A172 (cell line): ENCODE results near the gene PRDM16. TPM values are rescaled to one million over a fixed set of nuclear protein-coding genes. Genes with fewer than 3 reads are reported as not detected.
"Not testable (repeated sequence)": the region's sequence is repeated elsewhere in the genome, so short reads cannot be mapped to it uniquely, and the experiment has no call there.

Source experiments
- DNase-seq: peaks from one replicate; pipeline ENCODE4 v3.0.0-alpha.2; 2015; ENCODE audit warnings: low spot score
- total RNA-seq: library from RNA; depleted of rRNA; stranded (reverse); fragments of >200 nt; shearing (Covaris generic); gene quantifications from 2 replicates; pipeline ENCODE4 v1.2.3, GENCODE V29; 2014

The PRDM16 gene
- total RNA-seq, 1 experiment from 2014 or later, result 0.84 TPM

DNA sequence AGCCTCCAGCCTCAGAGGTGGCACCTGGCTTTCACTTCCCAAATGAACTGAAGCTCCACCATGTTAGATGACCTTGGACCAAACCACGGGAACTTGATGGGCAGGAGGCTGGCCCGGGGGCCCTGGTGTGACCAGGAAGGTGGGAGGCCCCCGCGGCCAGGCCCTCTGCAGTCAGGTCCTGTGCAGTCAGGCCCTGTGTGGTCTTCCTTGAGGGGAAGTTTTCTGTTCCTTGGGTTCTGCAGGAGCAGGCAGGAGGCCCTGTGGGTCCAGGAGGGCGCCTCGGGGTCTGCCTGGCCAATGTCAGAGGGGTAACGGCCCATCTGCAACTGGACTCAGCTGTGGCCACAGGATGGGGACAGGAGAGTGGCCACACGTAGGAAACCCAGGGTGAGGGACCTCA lies 13.0 kb downstream of the PRDM16 start:
- no peak for DNase-seq

DNA sequence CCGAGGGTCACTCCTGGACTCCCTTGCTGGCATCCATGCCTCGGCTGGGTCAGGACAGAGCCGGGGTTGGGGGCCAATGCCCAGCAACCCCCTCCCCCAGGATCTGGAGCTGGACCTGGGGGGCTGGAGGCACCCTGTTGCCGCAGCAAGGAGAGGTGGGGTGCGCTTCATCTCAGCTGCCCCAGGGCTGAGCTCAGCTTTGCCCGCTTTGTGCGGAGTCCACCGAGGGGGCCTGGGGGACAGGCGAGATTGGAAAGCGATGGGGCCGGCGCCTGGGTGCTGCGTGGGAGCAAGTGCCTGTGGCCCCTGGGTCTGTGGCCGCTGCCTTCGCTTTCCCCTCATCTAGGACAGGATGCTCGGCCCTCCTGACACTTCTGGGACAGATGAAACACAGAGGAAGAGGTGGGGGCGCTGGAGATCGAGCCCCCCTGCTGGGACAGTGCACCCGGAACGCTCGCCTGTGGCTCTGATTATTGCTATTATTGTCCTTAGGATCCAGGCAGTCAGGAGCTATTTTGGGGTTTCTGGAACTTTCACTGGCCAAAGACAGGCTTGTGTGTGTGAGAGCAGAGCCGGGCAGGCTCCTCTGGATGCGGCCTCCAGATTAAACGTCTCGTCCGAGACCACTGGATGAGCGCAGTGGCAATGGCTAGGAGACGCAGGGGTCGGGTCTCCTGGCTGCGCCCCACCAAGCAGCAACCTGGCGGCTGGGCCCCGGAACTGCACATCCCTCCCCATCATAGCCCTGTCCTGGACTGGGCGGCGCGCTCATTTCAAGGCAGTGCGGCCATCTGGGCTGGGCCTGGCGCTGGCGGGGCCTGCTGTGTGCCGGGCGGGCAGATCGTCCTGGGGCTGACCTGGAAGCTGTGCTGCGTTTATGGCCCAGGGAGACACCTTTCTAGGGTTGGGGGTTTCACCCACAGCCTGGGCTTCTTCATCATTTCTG lies 13.8 kb downstream of the PRDM16 start:
- DNase-seq, result no peak

DNA sequence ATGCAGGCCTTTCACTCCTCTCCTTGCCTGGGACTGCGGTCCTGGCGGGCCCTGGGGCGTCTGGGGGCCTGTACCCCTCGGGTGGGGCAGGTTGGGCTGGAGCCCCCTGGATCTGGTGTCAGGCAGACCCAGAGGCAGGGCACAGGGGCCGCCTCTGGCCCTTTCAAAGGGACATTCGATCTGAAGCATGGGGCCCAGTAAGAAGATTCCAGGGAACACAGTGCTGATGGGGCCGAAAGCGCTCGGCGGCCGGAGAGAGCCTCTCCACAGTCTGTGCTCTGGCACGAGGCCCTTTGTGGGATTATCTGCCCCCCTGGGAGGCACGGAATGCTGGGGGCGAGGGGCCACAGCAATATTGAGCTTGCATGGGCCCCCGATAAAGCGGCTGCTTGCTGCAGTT lies 15.2 kb downstream of the PRDM16 start:
- DNase-seq, result no peak

DNA sequence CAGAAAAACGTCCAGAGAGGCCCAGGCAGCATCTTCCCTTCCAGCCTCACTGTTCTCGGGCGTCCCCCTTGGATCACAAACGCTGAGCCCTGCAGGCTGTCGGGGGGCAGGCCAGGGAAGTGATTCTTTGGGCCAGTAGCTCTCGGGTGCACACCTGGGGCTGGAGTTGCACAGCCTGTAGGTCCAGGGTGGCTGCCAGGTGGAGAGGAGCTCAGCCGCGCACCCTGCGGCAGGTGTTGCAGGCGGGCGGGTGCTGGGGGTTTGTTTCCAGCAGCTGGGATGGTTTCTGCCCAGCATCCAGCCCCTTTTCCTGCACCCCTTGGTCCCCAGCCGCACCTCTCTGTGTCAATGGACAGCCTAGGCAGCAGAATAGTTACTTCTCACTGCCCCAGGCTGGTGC lies 15.7 kb downstream of the PRDM16 start:
- DNase-seq, result no peak

DNA sequence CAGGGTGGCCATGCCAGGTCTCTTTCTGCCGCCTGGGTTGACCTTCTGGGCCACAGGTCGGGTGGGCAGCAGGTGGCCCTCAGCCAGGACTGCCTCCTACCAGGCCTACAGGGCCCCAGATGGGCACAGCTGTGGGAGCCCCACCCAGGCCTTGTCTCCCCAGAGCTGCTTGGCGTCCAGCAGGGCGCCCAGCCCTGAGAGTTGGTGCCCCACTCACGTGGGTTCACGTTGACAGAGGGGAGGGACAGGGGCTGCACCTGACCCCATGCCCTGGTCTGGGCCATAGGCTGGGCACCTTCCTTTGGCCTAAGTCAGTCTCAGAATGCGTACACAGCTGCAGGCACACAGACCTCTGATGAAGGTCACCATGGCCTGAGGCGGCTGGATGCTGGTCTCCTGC lies 16.7 kb downstream of the PRDM16 start:
- no peak for DNase-seq

DNA sequence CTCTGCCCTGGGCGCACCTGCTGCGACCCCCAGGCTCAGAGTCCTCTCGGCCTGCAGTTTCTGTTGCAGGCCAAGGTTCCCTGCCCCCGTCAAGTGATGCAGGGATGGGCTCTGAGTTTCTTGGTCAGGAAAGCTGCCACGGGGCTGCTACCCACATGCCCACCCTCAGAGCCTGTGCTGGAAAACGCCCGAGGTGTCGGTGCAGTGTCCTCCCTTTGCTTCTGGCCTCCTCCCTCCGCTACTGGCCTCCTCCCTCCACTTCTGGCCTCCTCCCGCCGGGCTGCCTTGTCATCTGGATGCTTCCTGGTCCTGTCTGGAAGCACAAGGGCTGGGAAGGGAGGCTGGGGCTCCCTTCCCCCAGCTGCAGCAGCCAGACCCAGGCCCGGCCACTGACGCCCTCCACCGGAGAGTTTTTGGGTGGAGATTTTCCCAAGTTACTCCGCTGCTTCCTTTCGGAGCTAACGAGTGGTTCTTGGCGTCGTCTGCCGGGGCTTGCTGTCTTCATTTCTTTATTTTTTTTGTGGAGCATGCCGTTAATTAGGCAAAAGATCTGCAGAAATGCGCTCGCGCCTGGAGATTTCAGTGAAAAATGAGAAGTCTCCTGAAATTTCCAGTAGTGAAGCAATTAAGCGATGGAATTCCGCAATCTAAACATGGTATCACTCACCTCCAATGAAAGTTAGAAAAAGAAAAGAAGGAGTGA lies 17.4 kb downstream of the PRDM16 start:
- no peak for DNase-seq

DNA sequence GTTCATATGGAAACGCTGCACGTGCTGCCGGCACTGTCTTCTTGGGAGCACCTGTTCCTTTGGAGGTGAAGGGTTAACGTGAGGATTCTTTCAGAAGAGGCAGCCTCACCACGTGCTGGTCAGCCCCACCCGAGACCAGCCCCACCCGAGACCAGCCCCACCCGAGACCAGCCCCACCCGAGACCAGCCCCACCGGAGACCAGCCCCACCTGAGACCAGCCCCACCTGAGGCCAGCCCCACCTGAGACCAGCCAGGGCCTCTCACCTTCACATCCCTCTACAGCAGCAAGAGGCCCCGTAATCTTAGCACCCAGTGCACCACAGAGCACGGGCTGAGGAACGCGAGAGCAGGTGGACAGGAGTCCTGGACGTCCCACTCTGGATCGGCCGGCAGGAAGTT lies 18.0 kb downstream of the PRDM16 start:
- no peak for DNase-seq

DNA sequence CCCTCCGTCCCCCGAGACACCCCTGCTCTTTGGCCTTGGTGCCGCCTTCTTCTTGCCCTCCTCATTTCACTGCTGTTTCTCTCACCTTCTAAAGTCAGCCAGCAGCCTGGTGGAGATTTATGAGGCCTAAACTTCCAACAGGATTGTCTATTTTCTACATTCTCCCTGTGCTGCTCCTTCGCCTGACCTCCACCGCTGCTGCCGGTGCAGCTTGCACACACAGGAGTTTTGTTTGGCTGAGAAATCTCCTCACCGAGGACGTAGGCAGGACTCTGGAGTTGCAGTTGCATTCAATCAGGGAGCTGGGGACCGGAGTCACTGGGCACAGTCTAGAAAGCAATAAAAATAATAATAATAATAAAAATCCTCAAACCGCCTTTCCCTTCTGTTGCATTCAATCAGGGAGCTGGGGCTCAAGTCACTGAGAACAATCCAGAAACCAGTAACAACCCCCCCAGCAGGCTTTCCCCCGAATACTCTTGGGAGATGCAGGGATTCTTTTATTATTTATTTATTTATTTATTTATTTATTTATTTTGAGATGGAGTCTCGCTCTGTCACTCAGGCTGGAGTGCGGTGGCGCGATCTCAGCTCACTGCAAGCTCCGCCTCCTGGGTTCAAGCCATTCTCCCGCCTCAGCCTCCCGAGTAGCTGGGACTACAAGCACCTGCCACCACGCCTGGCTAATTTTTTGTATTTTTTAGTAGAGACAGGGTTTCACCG lies 19.1 kb downstream of the PRDM16 start:
- DNase-seq, result not testable (repeated sequence)

DNA sequence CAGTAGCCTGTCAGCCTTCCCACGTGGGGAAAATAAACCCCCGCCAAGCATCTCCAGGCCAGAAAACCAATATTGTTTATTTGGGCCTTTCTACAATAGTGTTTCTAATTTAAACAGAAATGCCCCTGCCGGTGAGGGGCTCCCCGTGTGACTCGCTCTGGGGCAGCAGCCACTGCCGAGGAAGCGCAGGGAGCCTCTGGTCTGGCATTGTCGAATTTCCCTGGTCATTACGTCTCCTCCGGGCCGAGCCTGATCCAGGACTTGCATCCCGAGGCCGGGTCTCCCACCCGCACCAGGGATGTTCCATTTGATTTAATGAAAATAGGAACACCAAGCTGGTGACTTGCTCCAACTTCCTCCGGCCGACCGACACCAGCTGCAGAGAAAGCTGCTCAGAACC lies 20.5 kb downstream of the PRDM16 start:
- no peak for DNase-seq

DNA sequence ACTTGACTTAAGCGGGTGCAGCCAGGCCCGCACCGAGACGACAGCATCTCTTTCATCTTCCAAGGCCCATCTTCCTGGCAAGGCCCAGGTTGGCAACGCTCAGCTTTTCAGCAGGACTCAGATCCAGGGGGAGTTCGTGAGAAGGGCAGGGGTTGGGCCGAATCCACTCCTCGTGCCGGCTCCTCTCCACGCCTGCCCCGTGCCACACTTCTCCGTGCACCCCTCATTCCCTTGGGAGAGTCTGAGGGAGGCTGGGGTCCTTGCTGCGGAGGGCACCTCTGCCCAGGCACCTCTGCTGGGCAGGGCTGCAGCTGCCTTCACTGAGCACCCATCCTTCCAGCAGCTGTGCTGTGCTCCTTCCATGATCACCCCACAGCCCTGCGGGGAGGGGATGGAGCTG lies 22.3 kb downstream of the PRDM16 start:
- no peak for DNase-seq

DNA sequence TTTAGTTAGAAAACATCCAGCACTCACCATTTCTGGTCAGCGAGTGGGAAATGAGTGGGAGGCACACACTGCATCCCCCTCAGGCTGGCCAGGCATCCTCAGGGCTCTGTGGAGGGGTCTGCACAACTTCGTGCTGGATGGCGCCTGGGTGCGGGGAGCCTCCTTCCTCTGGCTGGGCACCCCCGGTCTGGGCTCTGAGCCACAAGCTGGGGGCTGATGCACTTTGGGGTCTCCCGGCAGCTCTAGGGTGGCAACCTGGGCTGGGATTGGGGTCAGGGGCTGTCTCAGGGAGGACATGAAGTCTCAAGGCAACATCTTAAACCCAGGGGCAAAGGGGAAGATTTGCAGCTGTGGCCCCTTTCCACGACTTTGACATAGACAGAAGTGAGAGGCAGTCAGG lies 23.5 kb downstream of the PRDM16 start:
- DNase-seq, result no peak

DNA sequence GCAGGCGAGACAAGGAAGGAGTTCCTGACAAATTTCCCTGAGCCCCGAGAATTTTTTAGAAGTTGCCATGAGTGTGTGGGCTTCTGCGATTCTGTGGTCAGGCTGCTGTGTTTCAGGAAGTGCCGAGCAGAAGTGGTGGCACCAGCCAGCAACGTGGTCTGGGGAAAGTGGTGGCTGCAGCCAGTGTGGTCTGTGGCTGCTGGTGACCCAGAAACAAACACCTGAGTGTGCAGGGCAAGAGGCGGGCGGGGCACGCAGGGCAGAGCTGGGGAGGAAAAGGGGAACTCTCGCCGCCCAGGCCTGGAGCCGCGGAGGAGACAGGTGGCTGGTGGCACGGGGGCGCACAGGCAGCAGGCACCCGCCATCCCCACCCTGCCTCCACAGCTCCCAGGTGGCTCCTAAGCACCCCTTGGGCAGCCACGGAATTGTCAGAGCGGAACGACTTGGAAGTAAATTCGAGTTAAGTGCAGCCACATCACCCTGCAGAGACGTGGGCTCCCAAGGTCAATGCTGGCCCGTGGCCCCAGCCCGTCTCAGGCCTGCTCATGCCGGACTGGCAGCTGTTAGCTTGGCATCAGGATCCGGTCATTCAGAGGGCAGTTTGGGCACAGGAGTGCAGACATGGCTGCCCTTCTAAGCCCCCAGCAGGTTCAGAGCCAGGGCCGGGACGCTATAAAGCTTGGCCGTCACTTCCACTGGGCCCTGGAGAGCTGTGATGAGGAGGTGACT lies 25.1 kb downstream of the PRDM16 start:
- DNase-seq, result no peak

DNA sequence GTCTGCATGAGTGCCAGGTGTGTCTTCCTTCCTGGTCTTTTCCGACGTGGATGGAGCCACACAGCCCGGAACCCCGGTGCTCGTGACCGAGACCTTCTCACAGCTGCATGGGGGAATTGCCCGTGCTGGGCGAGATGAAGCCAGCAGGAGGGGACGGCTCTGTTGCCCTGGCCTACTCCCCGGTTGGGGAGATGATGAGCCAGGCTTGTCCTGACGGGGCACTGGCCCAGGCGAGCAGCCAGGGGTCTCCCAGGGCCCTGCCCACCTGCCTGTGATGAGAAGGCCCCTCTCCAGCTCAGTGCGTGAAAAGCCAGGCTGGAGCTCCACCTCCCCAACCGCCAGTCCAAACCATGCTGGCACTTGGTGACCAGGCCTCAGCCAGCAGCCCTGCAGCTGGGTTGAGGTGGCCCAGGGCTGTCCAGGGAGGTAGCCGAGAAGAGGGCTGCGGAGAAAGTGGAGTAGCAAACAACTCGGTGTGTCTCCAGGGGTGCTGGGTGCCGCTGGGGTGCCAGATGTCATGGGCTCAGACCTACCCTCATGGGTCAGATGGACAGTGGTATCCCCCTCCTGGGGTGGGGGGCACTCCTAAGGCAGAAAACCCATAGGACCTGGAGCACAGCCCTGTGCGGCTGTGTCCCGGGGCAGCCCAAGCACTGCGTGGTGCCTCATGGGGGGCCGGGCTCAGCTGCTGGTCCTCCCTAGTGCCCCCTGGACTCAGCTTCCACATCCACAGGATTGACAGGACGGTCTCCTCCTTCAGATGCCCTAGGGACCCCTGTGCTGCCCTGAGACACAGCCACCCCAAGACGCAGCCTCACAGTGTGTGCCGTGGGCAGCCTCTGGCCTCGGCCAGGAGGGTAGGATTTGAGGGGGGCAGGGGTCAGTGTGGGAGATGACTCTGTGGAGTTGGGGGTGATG lies 26.1 kb downstream of the PRDM16 start:
- DNase-seq, result no peak

DNA sequence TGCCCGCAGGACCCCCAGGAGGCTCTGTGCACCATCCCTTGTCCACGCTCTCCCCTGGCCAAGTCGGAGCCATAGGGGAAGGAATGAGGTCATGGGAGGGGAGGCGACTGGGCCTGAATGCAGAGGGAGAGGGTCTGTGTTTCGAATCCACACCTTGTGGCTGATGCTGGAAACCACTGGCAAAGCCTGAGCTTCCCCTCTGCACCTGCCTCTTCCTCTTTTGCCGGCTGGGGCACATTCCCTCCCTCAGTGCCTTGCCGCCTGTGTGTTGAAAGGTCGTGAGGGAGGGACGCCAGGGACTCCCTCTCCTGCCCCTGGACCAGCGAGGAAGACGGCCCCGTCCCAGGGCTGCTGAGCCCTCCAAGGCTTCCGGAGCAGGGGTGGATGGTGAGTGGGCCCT lies 27.3 kb downstream of the PRDM16 start:
- no peak for DNase-seq

DNA sequence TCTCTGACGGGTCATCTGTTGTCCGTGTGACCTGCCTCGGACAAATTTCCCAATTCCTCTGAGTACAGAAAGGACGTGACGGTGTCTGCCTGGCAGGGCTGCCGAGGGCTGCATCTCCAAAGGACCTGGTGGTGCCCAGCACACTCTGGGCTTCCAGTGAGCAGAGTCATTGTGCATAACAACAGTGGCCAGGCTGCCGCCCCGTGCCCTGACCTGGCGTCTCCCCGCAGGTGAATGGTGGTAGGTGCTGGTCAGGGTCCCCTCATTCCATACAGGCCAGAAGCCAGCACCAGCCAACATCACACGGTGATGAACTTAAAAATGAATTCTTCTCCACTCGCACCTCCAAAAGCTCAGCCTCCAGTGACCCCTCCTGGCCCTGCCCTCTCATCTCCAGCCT lies 28.2 kb downstream of the PRDM16 start:
- no peak for DNase-seq

DNA sequence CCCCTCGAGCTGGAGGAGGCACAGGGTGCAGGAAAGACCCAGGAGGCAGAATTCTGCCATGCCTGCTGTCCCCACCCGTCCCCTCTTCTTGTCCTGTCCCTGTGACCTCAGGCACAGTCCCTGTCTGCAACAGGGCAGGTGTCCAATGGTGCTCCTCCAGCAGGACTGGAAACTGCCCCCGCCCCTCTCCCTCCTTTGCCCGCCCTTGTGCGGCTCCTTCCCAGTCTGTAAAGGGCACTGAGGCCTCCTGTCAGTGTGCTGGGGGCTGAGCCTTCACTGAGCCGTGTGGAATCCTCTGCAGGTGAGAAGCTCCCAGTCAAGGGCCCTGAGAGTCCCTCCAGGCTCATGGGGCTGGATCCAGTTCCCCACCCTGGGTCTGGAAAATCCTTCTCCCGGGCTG lies 28.9 kb downstream of the PRDM16 start:
- DNase-seq, result no peak

DNA sequence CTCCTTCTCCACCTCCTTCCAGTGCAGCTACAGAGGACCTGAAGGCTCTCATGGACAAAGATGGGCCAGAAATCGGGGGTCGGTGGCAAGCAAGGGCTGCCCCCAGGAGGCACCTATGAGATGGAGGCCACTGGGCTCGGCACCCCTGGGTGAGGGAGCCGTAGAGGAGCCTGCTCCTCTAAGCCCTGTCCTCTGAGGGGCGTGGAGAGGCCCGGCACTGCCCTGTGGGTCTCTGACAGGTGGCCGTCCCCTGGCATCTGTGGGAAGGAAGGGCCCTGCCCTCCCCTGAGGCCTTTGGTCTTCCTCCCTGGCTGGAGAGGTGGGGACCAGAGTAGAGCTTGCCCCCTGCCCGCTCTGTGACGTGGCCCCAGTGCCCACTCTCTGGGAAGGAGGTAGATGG lies 30.9 kb downstream of the PRDM16 start:
- no peak for DNase-seq

DNA sequence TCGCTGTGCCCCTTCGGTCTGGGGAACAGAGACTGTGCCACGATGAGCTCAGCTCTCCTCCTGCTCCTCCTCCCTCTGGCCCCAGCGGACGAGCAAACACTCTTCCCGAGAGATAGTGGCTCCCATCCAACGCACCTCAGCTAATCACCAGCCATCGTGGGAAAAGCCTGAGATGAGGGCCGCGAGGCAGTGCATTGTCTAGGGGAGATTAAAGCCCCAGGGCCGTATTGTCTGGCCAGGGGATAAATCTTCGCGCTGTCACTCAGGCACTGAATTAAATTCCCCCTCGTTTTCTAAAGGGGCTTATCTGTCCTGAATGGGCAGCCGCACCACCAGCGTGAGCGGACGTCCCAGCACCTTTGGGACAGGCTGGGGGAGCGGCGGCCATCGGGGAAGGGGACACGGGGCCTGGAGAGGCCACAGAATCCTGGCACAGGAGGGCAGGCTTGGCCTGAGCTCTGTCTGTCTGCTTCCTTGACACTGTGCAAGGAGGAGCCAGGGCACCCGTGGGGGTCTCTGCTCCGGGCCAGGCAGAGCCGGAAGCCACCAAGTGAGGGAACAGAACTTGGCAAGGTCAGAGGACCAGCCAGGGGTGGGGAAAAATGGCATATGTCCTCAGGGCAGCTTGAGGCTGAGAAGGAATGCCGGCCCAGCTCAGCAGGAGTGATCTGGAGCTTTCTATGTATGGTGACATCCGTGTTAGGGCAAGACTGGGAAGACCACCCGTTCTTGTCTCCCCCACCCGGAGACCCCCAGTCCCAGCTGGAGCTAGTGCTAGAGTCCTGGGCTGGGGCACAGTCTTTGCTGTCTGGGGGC lies 32.3 kb downstream of the PRDM16 start:
- DNase-seq, result no peak

DNA sequence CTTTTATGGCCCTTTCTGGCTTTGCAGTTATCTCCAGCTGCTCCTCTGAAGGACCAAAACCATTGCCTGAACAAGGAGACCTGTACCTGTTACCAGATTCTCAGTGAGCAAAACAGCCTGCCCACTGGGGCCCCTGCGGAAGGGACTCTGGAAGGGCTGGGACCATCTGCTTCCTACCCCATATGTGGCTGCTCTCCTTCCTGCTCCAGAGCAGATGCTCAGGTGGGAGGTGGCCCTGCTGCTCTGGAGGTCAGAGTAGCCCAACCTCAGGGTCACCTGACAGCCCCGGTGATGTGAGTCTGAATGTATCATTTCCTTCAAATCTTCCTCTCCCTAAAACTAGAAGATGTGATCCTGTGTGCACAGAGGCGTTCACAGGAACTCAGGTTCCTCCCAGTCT lies 33.6 kb downstream of the PRDM16 start:
- no peak for DNase-seq
